Muscle of leg (tissue), 11 donors: ENCODE data around the gene JARID2. TPM values are rescaled to one million over a fixed set of nuclear protein-coding genes. Genes with fewer than 3 reads are reported as not detected.
A peak's percentile ranks its signal among the peaks of the same experiment; 100 is the strongest.

Experiments used
- DNase-seq: peaks from one replicate; pipeline ENCODE4 v3.0.0; 2013
- H3K27ac ChIP-seq: one replicate; pipeline ENCODE4 v1.5.1; 2013; ENCODE audit warnings: mild to moderate bottlenecking, low read length, control low read depth
- H3K27me3 ChIP-seq: one replicate; pipeline ENCODE4 v1.6.1; 2013; ENCODE audit warnings: low read length; ENCODE audit not compliant: control insufficient read depth, insufficient read depth
- H3K36me3 ChIP-seq: one replicate; pipeline ENCODE4 v1.6.1; 2013; ENCODE audit warnings: low read length; ENCODE audit not compliant: control insufficient read depth, insufficient read depth
- H3K4me1 ChIP-seq: one replicate; pipeline ENCODE4 v1.6.1; 2013; ENCODE audit warnings: low read length; ENCODE audit not compliant: control insufficient read depth, insufficient read depth
- H3K4me3 ChIP-seq: one replicate; pipeline ENCODE4 v1.5.1; 2013; ENCODE audit warnings: low read length, control low read depth
- H3K9me3 ChIP-seq: replicated peaks from 2 replicates; pipeline ENCODE4 v1.6.1; 2013; ENCODE audit warnings: low read depth, low read length; ENCODE audit not compliant: control insufficient read depth
- WGBS: methylation state at CpG from one replicate; pipeline ENCODE4 v1.1.5; 2013; ENCODE audit warnings: missing lambda C conversion rate; ENCODE audit not compliant: insufficient coverage; 5-methylcytosine and 5-hydroxymethylcytosine counted together
- polyA plus RNA-seq, 8 donors: library from polyadenylated mRNA; unstranded; fragments of 120-200 nt; gene quantifications; one replicate each; pipeline versions ENCODE4 v1.2.1 to v1.2.3, GENCODE V29; 2013; ENCODE audit warnings: inconsistent platforms in 1 of 8, low replicate concordance in 1 of 8; ENCODE audit not compliant: insufficient read length in 8 of 8, insufficient read depth in 1 of 8
- total RNA-seq: library from RNA; stranded (reverse); fragments of 120-200 nt; gene quantifications from one replicate; pipeline ENCODE4 v1.2.4, GENCODE V29; 2013

Gene JARID2
- total and polyA plus RNA-seq, 9 donors: 9.8 to 15.3 (median 13.2) TPM

DNA sequence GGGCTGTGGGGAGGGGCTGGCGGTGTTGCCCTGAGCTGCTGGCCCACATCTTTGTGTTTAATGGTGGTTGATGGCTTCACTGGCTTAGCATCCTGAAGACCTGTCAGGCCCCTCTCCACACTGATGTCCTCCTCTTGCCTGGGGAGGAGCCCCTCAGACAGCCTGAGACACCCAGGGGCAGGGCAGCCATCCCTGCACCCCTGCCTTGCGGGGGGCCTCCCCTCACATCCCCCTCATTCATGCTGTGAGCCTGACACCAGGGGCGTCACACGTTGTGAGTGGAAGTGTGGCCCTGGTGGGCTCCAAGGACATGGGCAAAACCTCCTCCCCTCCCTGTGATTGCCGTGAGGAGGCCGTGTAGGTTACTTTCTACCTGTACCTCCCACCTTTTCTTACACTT is 264.3 kb downstream of the JARID2 start:
- Histone ChIP-seq H3K27ac (no peak overlapping the region), H3K4me3 (no peak overlapping the region), H3K27me3 (no peaks in the 10 kb centered on the region), H3K9me3 (no peaks in the 10 kb centered on the region), H3K36me3 (peaks cover 67% of the 10 kb centered on the region), H3K4me1 (peaks cover 19% of the 10 kb centered on the region)
- 93% methylated on average over 2 of the region's 6 CpGs for WGBS
- DNase-seq: no peak

GRCh38 chr6:15510536-15511247 is 264.8 kb downstream of the JARID2 start:
- no peak for DNase-seq
- H3K36me3 ChIP-seq: peaks cover 69% of the 10 kb centered on the region
- 76% methylated on average over 14 of the region's 16 CpGs for WGBS
- no peak overlapping the region for H3K27ac ChIP-seq
- no peaks in the 10 kb centered on the region for H3K27me3 ChIP-seq
- H3K9me3 ChIP-seq: no peaks in the 10 kb centered on the region
- H3K4me3 ChIP-seq: no peak overlapping the region
- H3K4me1 ChIP-seq: peaks cover 13% of the 10 kb centered on the region

DNA sequence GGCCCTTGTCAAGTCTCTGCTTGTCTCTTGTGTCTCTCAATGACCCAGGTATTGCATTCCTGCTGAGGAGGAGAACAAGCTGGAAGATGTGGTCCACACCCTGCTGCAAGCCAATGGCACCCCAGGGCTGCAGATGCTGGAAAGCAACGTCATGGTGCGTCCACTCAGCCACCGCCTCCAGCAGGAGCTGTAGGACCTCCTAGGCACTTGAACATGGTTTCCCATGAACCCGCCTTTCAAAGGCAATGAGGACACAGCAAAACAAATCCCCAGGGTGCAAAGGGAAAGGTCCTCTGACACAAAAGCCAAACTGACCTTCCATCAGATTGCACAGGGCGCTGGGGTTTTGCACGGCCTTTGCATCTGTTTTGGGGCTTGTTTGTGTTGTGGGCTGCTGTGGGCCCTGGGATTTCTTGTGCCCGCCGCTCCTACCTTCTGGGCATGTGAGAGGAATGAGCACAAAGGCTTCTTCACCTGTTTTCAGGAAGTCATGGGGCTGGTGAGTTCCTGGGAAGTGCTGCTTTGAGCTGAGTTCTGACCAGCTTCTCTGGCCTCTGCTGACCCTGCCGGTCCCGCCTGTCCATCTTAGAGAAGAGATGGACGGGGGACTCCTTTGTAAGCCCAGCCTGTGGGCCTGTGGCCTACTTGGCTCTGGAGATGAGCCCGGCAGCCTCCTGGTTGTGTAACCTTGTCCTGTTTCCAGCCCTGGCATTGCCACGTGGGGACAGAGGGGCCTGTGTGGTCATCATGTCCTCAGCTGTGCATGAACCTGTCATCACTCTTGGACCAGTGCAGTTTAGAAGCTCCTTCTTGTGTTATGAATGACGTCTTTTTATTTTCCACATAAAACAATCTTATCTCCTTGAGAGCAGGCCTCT is 265.6 kb downstream of the JARID2 start:
- peaks cover 75% of the 10 kb centered on the region for H3K36me3 ChIP-seq
- WGBS: 81% methylated on average over 8 of the region's 14 CpGs
- no peak overlapping the region for H3K4me3 ChIP-seq
- no peak overlapping the region for H3K27ac ChIP-seq
- H3K9me3 ChIP-seq: no peaks in the 10 kb centered on the region
- peaks cover 5% of the 10 kb centered on the region for H3K4me1 ChIP-seq
- no peaks in the 10 kb centered on the region for H3K27me3 ChIP-seq
- DNase-seq: peak; percentile 30

GRCh38 chr6:15512126-15512525 is 266.3 kb downstream of the JARID2 start:
- H3K9me3 ChIP-seq: no peaks in the 10 kb centered on the region
- H3K27ac ChIP-seq: no peak overlapping the region
- H3K27me3 ChIP-seq: no peaks in the 10 kb centered on the region
- WGBS: 77% methylated on average over 18 of the region's 18 CpGs
- no peak for DNase-seq
- H3K36me3 ChIP-seq: peaks cover 79% of the 10 kb centered on the region
- H3K4me1 ChIP-seq: no peaks in the 10 kb centered on the region
- no peak overlapping the region for H3K4me3 ChIP-seq

- Histone ChIP-seq H3K4me1 (no peaks in the 10 kb centered on the region), H3K27ac (no peak overlapping the region), H3K4me3 (no peak overlapping the region), H3K9me3 (no peaks in the 10 kb centered on the region), H3K27me3 (no peaks in the 10 kb centered on the region), H3K36me3 (peaks cover 81% of the 10 kb centered on the region)
- no peak for DNase-seq
- WGBS: 79% methylated on average over 6 of the region's 9 CpGs
Measured at GRCh38 chr6:15512721-15513120, 266.9 kb downstream of the JARID2 start.

DNA sequence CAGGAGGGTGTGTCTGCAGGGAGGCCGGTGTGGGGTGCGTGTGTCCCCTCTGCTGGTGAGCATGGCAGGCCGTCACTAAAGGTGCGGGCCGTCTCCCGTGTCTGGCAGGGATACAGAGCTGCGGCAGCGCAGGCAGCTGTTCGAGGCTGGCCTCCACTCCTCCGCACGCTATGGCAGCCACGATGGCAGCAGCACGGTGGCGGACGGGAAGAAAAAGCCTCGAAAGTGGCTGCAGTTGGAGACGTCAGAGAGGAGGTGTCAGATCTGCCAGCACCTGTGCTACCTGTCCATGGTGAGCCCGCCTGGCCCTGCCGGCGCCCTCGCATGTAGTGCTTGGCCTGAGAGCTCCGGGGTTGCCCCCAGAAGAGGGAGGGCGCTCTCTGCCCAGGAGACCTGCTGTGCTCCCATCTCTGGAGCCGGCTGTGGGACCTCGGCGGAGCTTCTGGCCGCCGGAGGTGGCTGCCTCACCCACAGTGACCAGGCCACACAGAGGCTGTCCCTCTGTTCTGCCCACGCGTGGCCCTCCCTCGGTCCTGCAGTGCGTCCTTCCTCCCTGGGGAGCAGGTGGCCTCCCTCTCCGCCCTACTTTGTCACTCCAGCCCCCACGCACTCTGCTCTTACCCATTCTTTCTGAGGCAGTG is 267.4 kb downstream of the JARID2 start:
- Histone ChIP-seq H3K4me1 (no peaks in the 10 kb centered on the region), H3K4me3 (no peak overlapping the region), H3K9me3 (no peaks in the 10 kb centered on the region), H3K27me3 (no peaks in the 10 kb centered on the region), H3K27ac (no peak overlapping the region), H3K36me3 (peaks cover 83% of the 10 kb centered on the region)
- no peak for DNase-seq
- 82% methylated on average over 34 of the region's 34 CpGs for WGBS

- H3K4me1 ChIP-seq: no peaks in the 10 kb centered on the region
- no peak overlapping the region for H3K27ac ChIP-seq
- no peak overlapping the region for H3K4me3 ChIP-seq
- WGBS: 87% methylated on average over 16 of the region's 21 CpGs
- H3K36me3 ChIP-seq: peaks cover 84% of the 10 kb centered on the region
- no peak for DNase-seq
- no peaks in the 10 kb centered on the region for H3K9me3 ChIP-seq
- H3K27me3 ChIP-seq: no peaks in the 10 kb centered on the region
Measured at GRCh38 chr6:15513801-15514711, 268.2 kb downstream of the JARID2 start.

DNA sequence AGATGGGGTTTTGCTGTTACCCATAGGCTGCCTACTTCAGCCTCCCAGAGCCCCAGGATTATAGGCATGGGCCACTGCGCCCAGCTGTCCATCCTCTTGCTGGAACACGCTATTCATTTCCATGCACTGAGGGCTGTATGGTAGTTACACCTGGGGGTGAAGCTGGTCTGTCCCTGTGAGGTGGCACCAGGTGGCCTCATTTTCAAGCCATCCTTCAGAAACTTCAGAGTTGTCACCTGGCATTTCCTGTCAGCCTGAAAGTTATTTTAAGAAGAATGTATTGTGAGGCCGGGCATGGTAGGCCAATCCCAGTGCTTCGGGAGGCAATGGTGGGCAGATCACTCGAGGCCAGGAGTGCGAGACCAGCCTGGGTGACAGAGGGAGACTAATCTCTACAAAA is 269.4 kb downstream of the JARID2 start:
- no peaks in the 10 kb centered on the region for H3K27me3 ChIP-seq
- 93% methylated on average over 3 of the region's 6 CpGs for whole genome bisulfite sequencing
- DNase-seq: no peak
- no peak overlapping the region for H3K27ac ChIP-seq
- no peaks in the 10 kb centered on the region for H3K9me3 ChIP-seq
- no peaks in the 10 kb centered on the region for H3K4me1 ChIP-seq
- peaks cover 85% of the 10 kb centered on the region for H3K36me3 ChIP-seq
- H3K4me3 ChIP-seq: no peak overlapping the region

GRCh38 chr6:15515660-15516375 is 269.9 kb downstream of the JARID2 start:
- no peak overlapping the region for H3K27ac ChIP-seq
- 100% methylated on average over 2 of the region's 18 CpGs for WGBS
- no peaks in the 10 kb centered on the region for H3K9me3 ChIP-seq
- no peaks in the 10 kb centered on the region for H3K27me3 ChIP-seq
- peaks cover 86% of the 10 kb centered on the region for H3K36me3 ChIP-seq
- no peak for DNase-seq
- H3K4me3 ChIP-seq: no peak overlapping the region
- no peaks in the 10 kb centered on the region for H3K4me1 ChIP-seq
